Glutamatergic neuron (in vitro differentiated cells): ENCODE results near the gene DLST. TPM values are rescaled to one million over a fixed set of nuclear protein-coding genes. Genes with fewer than 3 reads are reported as not detected.

Experiments
- DNase-seq: peaks from one replicate; pipeline ENCODE4 v3.0.0; 2022
- H3K27ac Mint-ChIP-seq: one replicate; pipeline ENCODE4 v1.8.0; 2020; ENCODE audit warnings: mild to moderate bottlenecking, mixed read lengths, inconsistent platforms; ENCODE audit not compliant: unreplicated experiment
- H3K27me3 Mint-ChIP-seq: one replicate; pipeline ENCODE4 v1.8.0; 2020; ENCODE audit warnings: mild to moderate bottlenecking, moderate library complexity, mixed read lengths, inconsistent platforms; ENCODE audit not compliant: unreplicated experiment
- H3K36me3 Mint-ChIP-seq: one replicate; pipeline ENCODE4 v1.8.0; 2020; ENCODE audit warnings: mild to moderate bottlenecking, mixed read lengths, inconsistent platforms; ENCODE audit not compliant: unreplicated experiment
- H3K4me1 Mint-ChIP-seq: one replicate; pipeline ENCODE4 v1.8.0; 2020; ENCODE audit warnings: mild to moderate bottlenecking, low read depth, mixed read lengths, inconsistent platforms; ENCODE audit not compliant: unreplicated experiment
- H3K4me3 Mint-ChIP-seq: one replicate; pipeline ENCODE4 v1.8.0; 2020; ENCODE audit warnings: mild to moderate bottlenecking, mixed read lengths, inconsistent platforms; ENCODE audit not compliant: unreplicated experiment
- H3K9me3 Mint-ChIP-seq: one replicate; pipeline ENCODE4 v1.8.0; 2020; ENCODE audit warnings: mild to moderate bottlenecking, moderate library complexity, mixed read lengths, inconsistent platforms; ENCODE audit not compliant: unreplicated experiment
- CTCF ChIP-seq: fragments of 200-600 bp; sonication (generic); IDR thresholded peaks from one replicate; pipeline ENCODE4 v1.5.0; 2021; ENCODE audit not compliant: partially characterized antibody, unreplicated experiment
- total RNA-seq: library from RNA; stranded (reverse); fragmentation: NEBNext Ultra II Directional; extraction: Animal tissue kit (Norgen Biotek cat#: 25700); gene quantifications from one replicate; pipeline ENCODE4 v1.2.1, GENCODE V29; 2021; ENCODE audit not compliant: unreplicated experiment

Gene DLST
- total RNA-seq, 1 donor from 2014 or later, result 114 TPM

DNA sequence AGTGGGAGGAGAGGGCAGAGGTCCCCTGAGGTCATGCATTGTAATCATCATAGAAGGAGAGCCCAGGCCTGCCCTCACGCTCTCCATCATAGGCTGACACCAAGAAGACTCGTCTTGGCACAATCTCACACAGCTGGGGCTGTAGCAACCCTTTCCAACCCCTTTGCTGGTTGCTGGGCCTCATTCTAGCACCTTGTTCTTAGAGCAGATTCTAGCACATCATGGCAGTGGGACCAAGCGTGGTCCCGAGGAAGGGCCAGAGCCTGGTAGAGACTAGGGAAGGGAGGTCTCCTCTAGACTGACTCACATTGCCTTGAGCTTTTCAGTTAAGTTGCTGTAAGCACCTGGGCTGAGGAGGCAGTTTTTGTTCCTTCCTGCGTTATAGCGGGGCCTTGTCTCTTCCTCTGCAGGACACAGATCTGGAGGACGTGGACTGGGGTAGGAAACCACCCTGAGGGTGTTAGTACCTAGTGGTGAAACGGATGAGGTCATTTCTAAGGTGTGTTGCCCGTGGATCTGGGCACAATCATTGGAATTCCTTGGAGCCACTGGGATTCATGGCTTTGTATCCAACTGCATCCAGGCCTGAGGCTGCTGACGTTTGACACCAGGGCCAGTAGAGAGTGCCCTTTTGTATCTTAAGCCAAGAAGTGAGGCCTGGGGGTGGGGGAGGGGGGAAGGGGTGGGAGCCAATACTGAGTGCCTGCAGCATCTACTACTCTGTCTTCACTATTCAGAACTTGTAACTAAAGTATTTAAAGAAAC lies 21.4 kb downstream of the DLST start:
- peaks cover 7% of the 10 kb centered on the region for H3K27me3 Mint-ChIP-seq
- H3K4me3 Mint-ChIP-seq, result no peak overlapping the region
- TF ChIP-seq CTCF, result no peak
- peaks cover 5% of the 10 kb centered on the region for H3K4me1 Mint-ChIP-seq
- H3K27ac Mint-ChIP-seq, result peak overlapping the region; percentile 64
- peaks cover 17% of the 10 kb centered on the region for H3K9me3 Mint-ChIP-seq
- H3K36me3 Mint-ChIP-seq, result peaks cover 12% of the 10 kb centered on the region
- DNase-seq, result no peak

- peak overlapping the region; percentile 59 for H3K27ac Mint-ChIP-seq
- peaks cover 7% of the 10 kb centered on the region for H3K27me3 Mint-ChIP-seq
- peaks cover 12% of the 10 kb centered on the region for H3K4me1 Mint-ChIP-seq
- peaks cover 13% of the 10 kb centered on the region for H3K9me3 Mint-ChIP-seq
- H3K36me3 Mint-ChIP-seq, result peaks cover 5% of the 10 kb centered on the region
- DNase-seq, result no peak
- H3K4me3 Mint-ChIP-seq, result no peak overlapping the region
- TF ChIP-seq CTCF, result no peak
Observed at GRCh38 chr14:74904635-74905503, 23.2 kb downstream of the DLST start.

DNA sequence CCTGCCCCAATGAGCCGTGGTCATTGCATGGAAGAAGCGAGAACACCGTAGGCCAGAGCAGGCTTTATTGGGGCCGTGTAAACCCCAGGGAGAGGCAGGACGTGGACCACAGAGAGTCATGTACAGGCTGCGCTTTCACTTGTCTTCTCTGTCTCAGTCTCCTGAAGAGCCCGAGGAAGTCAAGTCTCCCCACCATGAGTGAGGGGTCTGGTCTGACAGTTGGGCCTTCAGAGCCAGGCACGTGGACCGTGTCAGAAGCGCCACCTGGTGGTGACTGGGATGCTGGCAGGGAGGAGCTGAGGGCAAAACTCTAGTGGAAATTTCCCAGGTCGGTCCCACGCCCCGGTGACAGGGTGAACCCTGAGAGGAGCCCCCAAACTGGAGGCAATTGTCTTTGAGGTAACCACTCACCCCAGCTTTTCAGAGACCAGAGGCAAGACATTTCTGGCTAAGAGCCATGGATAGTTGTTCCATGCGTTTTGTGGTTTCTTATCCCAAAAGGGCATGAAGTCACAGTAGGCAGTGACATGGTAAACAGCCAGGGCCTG lies 24.0 kb downstream of the DLST start:
- peaks cover 15% of the 10 kb centered on the region for H3K4me1 Mint-ChIP-seq
- peak; percentile 82 for DNase-seq
- H3K4me3 Mint-ChIP-seq, result no peak overlapping the region
- H3K27me3 Mint-ChIP-seq, result peaks cover 11% of the 10 kb centered on the region
- H3K27ac Mint-ChIP-seq, result peak overlapping the region; percentile 59
- no peaks in the 10 kb centered on the region for H3K36me3 Mint-ChIP-seq
- TF ChIP-seq CTCF, result peak; percentile 91
- peaks cover 16% of the 10 kb centered on the region for H3K9me3 Mint-ChIP-seq

- DNase-seq, result no peak
- Mint-ChIP-seq H3K27ac (no peak overlapping the region), H3K4me1 (peaks cover 18% of the 10 kb centered on the region), H3K36me3 (no peaks in the 10 kb centered on the region), H3K27me3 (peaks cover 12% of the 10 kb centered on the region), H3K9me3 (peaks cover 16% of the 10 kb centered on the region), H3K4me3 (no peak overlapping the region)
- TF ChIP-seq CTCF, result peak; percentile 31
Observed at GRCh38 chr14:74906925-74907521, 25.3 kb downstream of the DLST start.
